Inflammatory macrophage treated with lipopolysaccharide for 1 hour (primary cell): ENCODE measurements around the gene SBDS.
A peak's percentile ranks its signal among the peaks of the same experiment; 100 is the strongest.
"Not testable (repeated sequence)": the region's sequence is repeated elsewhere in the genome, so short reads cannot be mapped to it uniquely, and the experiment has no call there.

Experiments
- DNase-seq, 2 donors: peaks; one replicate each; pipeline ENCODE4 v3.0.0-alpha.2; 2020 to 2022

The SBDS gene

DNA sequence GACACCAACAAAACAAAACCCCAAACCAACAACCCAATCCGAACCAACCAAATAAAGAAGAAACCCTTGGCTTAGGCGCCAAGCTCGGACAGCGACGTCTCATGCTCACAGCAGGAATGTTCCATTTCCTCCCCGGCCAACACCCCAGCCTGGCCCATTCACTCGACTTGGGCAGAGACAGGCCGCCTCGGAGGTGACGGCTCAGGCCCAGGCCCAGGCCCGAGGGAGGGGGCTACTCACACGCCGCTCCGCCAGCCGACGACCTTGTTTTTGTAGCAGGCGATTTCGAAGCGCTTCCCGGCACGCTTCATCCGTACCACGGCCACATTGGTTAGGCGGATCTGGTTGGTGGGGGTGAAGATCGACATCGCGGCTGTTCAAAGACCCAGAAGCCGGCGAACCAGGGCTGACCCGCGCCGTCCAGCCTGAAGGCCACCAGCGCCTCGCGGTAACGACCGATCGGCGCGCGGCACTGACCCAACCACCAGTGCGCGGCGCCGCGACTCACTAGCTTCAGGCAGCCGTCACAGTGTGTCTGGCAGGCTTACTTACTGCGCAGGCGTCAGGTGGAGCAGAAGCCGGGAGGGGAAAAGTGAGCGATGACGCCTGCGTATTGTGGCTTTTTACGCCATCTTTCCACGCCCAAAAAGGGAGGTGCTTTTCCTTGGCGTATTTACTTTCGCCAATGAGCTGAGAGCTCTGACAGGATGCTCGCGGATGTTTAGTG, at the start of gene SBDS:
Gene SBDS (minus strand): TSS at position 537 of the 727 bp plus-strand sequence. CDS start 169 bp downstream, at position 368.
- DNase-seq, result peak; percentile 99

DNA sequence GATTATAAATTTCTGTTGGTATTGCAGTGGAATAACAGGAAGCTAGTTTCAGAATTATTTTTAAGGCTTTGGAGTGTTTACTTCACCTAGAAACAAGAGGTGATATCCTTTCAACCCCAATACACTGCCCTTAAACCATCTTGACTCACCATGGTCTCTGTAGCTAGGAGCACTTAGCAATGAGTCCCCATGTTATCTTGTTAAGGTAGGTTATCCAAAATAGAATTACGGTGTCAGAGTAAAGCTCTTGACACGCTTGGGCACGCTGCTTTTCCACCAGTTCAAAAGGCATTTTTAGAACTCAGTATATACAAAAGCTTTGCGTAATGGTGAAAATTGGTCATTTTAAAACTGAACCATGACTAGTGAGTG, 48.2 kb upstream of the SBDS start:
- not testable (repeated sequence) for DNase-seq

DNA sequence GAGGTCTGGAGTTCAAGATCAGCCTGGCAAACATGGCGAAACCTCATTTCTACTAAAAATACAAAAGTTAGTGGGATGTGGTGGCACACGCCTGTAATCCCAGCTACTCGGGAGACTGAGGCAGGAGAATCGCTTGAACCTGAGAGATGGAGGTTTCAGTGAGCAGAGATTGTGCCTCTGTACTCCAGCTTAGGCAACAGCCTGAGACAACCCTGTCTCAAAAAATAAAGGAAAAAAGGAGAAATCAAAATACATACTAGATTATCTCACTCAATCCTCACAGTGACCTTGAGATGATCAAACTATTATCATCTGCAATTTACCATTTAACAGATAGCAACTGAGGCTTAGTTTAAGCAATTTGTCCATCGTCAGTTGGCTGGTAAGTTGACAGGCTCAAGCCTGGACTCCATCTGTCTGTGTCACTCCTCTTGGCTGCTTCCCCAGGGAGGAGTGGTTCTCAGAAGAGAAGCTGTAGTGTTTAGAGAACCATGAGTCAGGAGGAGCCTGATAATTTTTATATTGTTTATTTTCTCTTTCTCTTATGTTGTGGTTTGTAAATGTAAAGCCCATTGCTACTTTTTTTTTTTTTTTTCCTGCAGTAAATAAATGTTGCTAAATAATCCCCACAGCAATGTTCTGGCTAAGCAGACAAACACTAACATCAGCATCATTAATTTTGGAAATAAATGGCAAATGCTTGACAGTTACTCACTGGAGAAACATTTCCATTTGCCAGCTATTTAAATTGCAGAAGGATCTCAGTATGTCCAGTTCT, 47.6 kb upstream of the SBDS start:
- DNase-seq, result peak in 1 of 2 donors; percentile 5

DNA sequence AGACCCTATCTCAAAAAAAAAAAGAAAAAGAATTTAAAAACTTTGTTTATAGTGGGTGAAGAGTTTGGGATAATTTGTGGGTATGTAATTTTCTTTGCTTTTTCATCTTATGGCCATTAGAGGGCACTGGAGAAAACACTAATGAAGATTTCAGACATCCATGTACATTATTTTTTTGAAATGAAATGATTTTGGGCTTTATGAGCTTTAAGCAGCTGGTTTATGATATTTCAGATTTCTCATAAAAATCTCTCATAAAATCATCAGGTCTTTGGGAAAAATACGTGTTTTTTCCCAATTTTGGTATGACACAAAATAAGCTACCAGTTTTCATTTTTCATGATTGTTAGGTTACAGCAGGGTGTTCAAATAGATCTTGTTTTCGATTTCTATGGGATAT, 45.4 kb upstream of the SBDS start:
- DNase-seq, result not testable (repeated sequence)

DNA sequence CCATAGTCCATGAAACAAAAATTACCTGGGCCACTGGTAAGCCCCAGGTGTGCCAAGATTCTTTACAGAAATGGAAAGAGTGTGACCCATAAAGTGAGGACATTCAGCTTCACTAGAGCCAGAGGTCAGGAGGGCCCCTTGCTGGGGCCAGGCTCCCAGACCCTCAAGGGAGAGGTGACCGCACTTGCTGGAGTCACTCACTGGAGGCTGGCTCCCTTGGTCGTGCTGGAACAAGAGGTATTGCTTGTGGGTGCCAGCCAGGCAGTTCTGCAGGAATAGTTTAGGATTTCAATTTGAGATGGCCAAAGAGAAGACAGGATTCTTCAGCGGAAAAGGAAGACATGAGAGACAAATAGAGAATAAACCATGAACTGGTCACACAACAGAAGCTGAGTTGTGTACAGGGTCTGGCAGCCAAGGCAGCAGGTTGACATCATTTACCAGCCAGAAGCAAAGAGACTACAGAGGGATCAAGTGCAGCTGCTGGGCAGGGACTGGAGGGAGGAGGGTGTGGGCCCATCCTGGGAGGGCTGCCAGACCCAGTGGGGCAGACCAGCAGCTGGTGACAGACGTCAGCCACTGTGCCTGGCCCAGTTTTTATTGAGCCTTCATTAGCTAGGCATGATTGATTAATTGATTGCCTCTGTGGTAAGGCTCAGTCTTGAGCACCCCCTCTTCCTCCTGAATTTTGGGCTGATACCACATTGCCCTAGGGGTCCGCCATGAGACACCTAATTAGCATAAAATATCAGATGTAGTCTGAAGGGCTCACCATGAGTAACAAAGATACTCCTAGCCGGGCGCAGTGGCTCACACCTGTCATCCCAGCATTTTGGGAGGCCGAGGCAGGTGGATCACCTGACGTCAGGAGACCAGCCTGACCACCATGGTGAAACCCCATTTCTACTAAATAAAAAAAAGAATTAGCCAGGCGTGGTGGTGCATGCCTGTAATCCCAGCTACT, 41.3 kb upstream of the SBDS start:
- not testable (repeated sequence) for DNase-seq

DNA sequence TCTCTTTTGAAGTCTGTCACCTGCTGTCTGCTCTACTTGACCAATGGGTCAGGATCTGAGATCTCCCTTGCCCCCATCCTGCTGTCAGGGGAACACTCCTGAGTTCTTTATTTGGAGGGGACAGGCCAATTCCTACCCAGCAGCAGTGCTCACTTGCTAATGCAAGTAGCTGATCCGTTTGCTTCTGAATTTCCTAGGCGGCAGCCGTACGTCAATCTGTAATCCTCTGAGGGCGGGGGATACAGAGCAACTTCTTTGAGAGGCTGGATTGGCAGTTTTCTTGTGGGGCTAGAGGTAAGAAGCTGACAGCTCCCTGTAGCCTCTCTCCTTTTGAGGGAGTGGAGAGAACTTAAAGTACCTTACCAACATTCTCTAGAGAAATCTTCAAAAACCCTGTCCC, 37.9 kb upstream of the SBDS start:
- DNase-seq, result no peak

DNA sequence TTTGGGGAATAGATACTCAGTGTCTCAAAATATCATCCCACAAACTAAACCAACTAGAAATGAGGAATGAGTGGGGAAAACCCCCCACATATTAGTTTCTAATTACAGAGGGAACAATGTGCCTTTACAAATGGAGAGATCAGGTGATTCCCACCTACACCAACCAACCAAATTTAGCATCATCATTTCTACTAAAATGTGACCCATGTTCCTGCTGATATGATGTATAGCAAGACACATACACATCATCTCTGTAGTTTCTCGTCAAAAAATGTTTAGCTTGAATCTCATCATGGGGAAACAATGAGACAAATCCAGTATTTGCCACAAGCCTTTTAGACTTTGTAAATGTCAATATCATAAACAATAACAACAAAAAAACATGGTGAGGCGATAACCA, 36.3 kb upstream of the SBDS start:
- not testable (repeated sequence) for DNase-seq

DNA sequence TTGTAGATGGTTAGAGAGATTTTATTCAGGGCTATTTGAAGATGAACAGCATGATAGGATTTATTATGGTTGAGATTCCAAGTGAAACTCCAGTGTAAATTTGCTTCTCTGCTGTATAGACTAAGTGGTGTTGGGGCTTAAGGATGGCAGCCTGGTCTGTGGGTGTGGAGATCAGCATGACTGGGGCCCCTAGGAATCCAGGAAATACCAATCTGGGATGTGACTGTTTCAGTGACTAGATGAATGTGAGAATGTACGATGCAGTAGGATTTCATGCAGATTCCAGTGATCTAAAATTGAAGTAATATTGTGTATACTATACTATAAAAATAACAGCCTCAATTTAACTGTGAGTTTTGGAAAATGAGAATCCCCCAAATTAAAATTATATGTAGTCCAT, 30.1 kb upstream of the SBDS start:
- not testable (repeated sequence) for DNase-seq

DNA sequence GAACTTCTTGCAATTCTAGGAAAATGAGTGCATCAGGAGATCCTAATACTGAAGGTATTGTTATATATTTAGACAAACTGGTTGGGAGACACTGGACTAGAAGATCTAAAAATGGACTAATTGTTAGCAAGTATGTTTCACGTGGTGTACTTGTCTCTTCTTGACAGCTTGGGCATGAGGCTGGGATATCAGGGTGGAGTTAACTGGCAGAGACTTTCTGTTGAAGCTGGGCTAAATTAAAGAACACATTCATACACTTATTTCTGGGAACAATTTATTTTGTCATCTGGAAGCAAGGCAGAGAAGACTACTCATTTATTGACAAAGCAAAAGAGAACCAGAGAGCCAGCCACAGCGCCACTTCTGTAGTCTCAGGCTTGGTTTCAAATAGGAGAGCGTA, 27.1 kb upstream of the SBDS start:
- no peak for DNase-seq

DNA sequence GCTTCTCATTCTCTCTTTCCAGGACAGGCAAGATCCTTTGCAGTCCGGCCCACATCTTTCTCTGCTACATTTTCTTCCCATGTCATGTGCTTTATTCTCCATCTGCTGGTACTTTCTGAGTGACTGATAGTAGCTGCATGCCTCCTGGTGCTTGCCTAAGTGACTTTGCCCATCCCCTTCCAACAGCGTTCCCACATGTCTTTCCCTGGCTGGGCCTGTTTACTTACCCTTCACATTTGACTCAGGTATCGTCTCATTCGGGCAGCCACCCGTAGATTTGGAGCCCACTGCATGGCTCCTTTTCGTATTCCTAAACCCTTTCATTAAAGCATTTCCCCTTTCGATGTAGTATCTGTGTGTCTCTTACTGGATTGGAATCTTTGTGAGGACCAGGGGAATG, 25.9 kb upstream of the SBDS start:
- no peak for DNase-seq

DNA sequence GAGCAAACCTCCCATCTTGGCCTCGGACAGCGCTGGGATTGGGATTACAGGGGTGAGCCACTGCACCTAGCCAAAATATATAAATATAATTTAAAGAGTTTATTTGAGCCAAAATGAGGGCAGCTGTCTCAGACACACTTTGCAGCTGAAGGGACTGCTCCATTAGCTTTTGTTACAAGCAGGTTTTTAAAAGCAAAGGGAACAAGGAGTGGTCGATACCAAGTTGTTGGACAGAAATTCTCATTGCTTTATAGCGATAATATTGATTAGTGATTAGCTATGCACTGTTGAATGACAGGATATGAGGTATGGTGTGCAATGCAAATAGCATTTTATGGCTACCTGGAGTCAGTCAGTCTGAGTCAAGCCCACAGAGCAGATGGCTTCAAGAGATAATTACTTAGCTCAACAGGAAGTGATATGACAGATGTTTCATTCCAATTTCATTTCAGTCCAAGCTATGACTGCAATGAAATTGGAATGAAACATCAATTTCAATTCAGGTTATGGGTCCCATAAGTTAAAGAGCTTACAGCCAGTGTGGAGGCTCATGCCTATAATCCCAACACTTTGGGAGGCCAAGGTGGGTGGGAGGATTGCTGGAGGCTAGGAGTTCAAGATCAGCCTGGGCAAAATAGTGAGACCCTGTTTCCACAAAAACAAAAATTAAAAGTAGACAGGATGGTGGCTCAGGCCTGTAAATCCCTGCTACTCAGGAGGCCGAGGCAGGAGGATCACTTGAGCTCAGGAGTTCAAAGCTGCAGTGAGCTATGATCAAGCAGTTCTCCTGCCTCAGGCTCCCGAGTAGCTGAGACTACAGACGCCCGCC, 24.4 kb upstream of the SBDS start:
- no peak for DNase-seq

DNA sequence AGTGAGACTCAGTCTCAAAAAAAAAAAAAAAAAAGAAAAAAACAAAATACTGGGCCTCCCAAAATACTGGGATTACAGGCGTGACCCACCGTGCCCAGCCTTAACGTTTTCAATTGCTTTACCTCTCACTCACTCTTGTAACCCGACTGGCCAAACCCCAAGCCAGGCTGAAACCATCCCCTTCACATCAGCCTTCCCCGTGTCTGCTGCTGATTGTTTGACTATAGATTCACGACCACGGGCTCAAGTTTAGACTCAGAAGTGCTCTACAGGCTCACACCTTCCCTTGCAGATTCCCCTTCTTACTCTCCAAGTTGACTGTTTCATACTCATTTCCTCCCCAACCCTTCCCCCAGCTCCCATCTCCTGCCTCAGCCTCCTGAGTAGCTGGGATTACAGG, 23.6 kb upstream of the SBDS start:
- DNase-seq, result no peak

DNA sequence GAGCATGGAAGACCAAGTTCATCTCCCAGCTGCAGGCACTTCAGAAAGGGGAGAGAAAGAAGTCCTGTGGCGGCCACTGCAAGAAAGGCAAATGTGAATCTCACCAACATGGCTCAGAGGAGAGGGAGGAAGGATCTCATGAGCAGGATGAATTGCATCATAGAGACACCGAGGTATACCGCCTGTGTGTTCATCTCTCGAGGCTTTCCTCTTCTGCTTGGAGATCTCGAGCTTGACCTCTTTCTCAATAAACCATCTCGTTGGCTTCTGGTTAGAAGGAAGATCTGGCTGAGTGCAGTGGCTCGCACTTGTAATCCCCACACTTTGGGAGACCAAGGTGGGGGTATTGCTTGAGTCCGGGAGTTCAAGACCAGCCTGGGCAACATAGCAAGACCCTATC, 22.6 kb upstream of the SBDS start:
- peak in 1 of 2 donors; percentile 3 for DNase-seq

DNA sequence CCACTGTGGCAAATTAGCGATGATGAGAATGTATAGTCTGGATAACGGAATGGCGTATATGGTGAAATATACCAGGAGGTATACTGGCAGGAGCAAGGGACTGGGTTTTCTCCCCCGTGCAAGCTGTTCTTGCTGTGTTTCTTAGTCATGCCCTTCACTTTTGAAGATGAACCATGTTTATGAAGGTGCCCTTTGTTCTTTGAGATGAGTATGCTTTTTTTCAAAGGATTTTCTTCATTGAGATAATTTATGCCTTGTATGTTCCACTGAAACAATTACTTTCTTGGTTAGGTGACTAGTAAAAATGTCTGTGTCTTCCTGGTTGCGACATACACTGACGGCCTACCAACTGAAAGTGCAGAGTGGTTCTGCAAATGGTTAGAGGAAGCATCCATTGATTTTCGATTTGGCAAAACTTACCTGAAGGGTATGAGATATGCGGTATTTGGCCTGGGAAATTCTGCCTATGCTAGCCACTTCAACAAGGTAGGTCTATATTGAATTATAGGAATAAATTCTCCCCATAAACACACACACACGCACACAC, 18.8 kb upstream of the SBDS start:
- DNase-seq, result not testable (repeated sequence)

DNA sequence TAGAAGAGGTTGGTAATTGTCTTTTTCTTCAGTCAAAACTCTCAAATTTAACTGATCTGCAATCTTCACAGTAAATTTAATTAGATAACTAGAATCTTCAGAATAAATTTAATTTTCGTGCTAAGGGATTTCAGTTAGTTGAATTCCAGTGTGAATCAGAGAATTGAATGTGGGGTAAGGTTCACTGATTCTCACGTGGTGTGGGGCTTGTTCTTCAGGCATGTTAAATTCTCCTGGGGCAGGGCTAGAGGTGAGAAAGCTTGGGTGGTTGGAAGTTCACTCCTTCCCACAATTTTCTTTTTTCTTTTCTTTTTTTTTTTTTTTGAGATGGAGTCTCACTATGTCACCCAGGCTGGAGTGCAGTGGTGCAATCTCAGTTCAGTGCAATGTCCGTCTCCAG, 14.3 kb upstream of the SBDS start:
- DNase-seq, result not testable (repeated sequence)

DNA sequence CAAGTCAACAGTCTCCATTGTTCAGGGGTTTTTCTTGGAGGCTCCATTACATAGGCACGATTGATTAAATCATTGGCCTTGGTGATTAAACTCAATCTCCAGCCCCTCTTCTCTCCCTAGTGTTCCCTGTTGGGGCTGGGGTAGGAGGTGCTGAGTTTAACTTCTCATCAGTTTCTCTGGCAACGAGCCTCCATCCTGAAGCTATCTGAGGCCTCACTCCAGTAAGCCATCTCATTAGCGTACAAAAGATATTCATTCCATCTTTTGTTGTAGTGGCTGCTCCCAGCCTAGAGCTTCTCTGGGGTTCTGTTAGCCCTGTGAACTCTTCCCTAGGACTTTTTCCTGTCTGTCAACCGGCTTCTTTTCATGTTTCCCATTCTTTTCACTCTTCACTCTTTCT, 12.9 kb upstream of the SBDS start:
- no peak for DNase-seq

DNA sequence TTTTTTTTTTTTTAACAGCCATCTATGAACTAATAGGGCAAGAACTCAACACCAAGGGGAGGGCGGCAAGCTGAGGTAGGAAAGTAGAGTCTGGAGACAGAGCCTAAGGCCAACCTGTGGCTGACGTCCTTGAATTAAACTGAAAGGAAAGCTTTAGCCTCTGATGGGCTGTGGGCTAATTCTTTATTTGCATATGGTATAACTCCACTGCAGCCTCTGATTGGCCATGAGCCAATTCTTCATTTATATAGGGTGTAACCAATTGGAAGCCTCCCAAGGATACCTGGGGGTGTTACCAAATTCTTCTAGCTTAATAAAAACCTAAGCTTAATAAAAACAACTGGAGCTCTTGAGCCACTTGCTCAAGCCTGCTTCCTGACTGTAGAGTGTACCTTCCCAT, 11.6 kb upstream of the SBDS start:
- no peak for DNase-seq

DNA sequence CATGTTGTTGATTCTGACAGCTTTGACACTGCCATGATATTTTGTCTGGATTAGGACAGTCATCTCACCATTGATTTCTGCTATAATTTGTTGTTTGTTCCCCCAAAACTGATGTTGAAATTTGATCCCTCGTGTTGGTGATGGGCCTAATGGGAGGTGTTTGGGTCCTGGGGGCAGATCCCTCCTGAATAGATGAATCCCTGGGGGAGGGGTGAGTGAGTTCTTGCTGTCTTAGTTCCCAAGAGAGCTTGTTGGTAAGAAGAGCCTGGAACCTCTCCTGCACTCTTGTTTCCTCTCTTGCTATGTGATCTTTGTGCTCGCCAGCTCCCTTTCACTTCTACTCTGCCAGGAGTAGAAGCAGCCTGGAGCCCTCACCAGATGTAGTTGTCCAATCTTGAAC, 8.8 kb upstream of the SBDS start:
- not testable (repeated sequence) for DNase-seq

DNA sequence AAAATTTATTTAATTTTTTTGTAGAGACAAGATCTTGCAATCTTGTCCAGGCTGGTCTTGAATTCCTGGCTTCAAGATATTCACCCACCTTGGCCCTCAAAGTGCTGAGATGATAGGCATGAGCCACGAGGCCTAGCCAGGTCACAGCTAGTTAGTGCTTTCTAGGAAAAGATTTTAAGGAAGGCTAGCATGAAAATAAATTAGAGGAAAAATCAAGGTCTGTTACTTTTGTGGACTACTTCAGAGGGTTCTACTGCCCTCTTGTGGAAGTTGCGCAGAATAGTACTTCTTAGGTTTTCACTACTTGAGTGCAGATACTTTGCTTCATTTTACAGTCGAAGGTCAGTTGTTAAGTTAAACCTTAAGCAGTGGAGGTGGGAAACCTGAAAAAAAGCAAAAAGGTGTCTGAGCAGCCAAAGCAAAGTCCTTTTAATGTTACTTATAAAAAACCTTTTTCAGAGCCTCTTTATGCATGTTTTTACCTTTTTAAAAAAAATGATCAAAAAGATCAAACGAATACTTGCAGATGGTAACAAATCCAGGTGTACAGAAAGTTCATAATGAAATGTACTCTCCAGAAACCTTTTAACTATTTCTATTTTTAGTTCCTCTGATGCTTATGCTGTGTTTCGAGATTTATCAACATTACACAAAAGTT, 5.3 kb upstream of the SBDS start:
- DNase-seq, result peak; percentile 5 to 9

DNA sequence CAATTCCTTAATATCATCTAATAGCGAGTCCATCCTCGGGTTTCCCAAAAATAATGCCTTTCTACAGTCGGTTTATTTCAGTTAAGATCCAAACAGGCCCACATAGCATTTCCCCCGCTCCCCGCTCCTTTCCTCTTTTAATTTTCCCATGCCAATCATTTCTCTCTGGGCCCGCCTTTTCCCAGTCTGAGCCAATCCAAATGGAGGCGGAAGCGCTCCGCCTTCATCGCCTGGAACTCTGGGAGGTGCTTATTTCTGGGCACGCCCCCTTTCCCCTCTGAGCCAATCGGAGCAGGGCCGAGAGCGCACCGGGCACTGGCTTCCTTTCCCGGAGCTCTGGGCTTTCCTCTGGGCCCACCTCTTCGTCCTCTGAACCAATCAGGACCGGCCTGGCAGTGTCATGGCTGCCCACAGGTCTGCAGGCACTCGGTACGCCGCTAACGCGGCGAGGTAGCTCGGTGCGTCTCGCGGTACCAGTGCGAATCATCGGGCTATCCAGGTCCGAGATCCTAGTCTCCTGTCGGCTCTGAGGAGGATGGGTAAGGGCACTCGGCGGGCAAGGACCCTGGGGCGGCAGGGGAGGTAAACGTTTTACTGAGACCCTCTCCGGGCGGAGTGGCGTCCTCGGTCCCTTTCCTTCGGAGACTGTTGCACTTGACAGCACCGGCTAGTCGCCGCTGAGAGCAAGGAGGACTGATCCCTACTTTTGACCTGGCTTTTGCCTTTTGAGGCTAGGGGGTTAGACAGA, 1.2 kb upstream of the SBDS start, which contains the start of gene TYW1:
Gene TYW1 (plus strand): TSS at position 390 of the 748 bp plus-strand sequence. CDS start 146 bp downstream, at position 536.
- peak; percentile 97 to 98 for DNase-seq

DNA sequence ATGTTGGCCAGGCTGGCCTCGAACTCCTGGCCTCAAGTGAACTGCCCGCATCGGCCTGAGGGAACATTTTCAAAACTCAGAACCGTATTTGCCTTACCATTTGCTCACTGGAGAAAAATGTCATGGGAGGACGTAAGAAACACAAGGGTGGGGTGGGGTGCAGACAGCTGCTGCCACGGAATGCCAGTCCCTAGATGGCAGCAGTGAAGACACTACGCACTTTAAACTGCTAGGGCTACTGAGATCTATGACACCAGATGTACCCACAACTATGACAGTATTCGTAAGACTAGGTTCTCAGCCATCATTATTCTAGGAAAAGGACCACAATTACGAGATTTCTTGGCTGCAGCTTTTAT, 716 bp downstream of the SBDS start:
- peak; percentile 52 to 72 for DNase-seq
